Diencephalon (tissue), 1 donor: ENCODE measurements around the gene DCLRE1A. TPM values are rescaled to one million over a fixed set of nuclear protein-coding genes. Genes with fewer than 3 reads are reported as not detected.

Experiments used
- small RNA-seq: library from RNA; depleted of rRNA; stranded (forward); fragments of <200 nt; gene quantifications from one replicate; pipeline ENCODE3, GENCODE V24; 2014
- total RNA-seq: library from RNA; depleted of rRNA; stranded (reverse); fragments of >200 nt; gene quantifications from one replicate; pipeline ENCODE4 v1.2.3, GENCODE V29; 2014

DCLRE1A gene
- 18.7 TPM for total RNA-seq

GRCh38 chr10:113854013-113854760, at the start of gene DCLRE1A, which contains the start of gene NHLRC2:
DCLRE1A (minus strand) TSS chr10:113854082; CDS start chr10:113853182, 900 bp downstream.
NHLRC2 (plus strand) TSS chr10:113854661; CDS start chr10:113854873, 212 bp downstream.

Small RNA genes within 50 kb of the gene (small RNA-seq; reads per million reads assigned to genes)
- not detected for gene RF00560

Other genes starting within 250 kb of the DCLRE1A start
- gene NRAP, start 190.0 kb downstream of the DCLRE1A start, total RNA-seq = 0.23 TPM
- 3.9 TPM for gene CASP7, start 174.2 kb downstream of the DCLRE1A start, total RNA-seq
- gene PLEKHS1, start 102.4 kb downstream of the DCLRE1A start, total RNA-seq = not detected
- 30.4 TPM for gene NHLRC2, start 579 bp upstream of the DCLRE1A start, total RNA-seq
- gene ADRB1, start 189.8 kb upstream of the DCLRE1A start, total RNA-seq = 7.6 TPM